Hematopoietic multipotent progenitor cell treated with erythropoietin and hydrocortisone succinate and interleukin-3 and kit ligand, for 8 days (in vitro differentiated cells): ENCODE data around the gene ZNF799.
"Not testable (repeated sequence)": the region's sequence is repeated elsewhere in the genome, so short reads cannot be mapped to it uniquely, and the experiment has no call there.

Experiments used
- DNase-seq: peaks from one replicate; pipeline ENCODE4 v3.0.0-alpha.2; 2015

Gene ZNF799

DNA sequence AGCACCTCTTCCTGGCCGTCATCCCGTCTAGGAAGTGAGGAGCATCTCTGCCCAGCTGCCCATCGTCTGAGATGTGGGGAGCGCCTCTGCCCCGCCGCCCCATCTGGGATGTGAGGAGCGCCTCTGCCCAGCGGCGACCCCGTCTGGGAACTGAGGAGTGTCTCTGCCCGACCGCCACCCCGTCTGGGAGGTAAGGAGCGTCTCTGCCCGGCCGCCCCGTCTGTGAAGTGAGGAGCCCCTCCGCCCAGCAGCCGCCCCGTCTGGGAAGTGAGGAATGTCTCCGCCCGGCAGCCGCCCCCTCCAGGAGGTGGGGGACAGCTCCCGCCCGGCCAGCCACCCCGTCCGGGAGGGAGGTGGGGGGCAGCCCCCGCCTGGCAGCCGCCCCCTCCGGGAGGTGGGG, 38.8 kb downstream of the ZNF799 start:
- DNase-seq = not testable (repeated sequence)

DNA sequence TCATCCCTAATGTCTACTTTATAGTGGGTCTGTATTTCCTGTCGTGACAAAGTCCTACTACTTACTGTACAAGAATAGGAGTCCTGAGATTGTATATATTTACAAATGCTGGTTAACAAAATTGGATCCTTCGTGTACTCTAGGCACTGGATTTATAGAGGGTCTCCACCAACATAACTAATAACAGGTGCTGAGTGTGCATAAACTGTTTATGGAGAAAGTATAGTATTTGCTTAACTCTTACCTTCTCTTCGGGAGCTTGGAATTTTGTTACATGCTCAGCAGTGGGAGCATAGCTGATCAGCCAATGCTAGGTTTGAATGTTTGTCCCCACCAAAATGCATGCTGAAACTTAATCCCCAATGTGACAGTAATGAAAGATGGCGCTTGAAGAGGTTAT, 47.7 kb downstream of the ZNF799 start:
- no peak for DNase-seq

DNA sequence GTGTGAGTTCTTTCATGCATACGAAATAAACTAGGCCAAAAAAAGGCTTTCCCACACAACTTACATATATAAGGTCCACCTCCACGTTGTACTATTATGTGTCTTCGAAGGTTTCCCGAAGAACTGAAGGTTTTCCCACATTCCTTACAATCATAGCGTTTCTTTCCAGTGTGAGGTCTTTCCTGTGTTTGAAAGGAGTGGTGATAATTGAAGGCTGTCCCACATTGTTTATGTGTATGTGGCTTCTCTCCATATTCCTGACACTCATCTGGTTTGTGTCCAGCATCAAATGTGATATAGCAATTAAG, 50.2 kb downstream of the ZNF799 start:
- no peak for DNase-seq

DNA sequence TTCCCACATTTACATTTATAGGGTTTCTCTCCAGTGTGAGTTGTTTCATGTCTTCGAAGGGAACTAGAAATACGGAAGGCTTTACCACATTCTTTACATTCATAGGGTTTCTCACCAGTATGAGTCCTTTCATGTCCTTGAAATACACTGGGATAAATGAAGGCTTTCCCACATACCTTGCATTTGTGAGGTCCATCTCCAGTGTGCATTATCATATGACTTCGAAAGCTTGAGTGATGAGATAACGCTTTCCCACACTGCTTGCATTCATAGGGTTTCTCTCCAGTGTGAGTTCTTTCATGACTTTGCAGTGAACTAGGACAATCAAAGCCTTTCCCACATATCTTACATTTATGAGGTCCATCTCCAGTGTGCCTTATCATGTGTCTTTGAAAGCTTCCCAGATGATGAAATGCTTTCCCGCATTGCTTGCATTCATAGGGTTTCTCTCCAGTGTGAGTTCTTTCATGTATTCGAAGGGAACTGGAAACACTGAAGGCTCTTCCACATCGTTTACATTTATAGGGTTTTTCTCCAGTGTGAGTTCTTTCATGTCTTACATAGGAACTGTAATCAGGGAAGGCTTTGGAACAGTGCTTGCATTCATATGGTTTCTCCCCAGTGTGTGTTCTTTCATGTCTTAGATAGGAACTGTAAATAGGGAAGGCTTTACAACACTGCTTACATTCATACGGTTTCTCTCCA, 50.7 kb downstream of the ZNF799 start:
- DNase-seq = no peak

DNA sequence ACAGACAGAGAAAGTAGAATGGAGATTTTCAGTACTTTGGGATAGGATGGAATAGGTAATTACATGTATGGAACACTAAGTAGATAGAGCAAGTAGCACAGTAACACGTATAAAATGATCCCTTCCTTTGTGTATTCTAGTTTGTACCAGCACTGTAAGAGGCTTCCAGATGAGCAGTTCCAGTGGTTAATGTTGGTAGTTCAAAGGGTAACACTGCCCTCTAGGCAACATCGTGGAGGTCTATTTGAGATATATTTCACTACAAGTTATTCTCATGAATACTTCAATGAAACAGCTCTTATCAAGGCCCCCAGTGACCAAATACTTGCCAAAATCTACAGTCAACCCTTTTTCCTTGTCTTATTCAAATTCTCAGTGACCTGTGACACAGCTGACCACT, 54.2 kb downstream of the ZNF799 start:
- peak; percentile 51 for DNase-seq

DNA sequence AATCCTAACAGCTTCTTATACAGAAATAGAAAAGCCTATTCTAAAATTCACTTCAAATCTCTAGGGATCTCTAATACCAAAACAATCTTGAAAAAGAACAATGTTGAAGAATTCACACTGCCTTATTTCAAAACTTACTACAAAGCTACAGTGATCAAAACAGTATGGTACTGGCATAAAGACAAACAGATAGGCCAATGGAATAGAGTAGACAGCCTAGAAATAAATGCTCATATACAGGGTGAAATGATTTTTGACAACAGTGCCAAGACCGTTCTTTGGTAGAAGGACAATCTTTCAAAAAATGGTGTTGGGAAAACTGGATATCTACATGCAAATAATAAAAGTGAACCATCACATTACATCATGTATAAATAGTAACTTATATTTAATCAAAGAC, 55.9 kb downstream of the ZNF799 start:
- DNase-seq = no peak
